ENCODE data around the gene POC1B. TPM values are rescaled to one million over a fixed set of nuclear protein-coding genes. Genes with fewer than 3 reads are reported as not detected.

POC1B gene
- total RNA-seq, 2 experiments from 2014 or later, result 22.8 to 25.7 TPM

- H3K27ac Mint-ChIP-seq, result no peak overlapping the region
- intact Hi-C loops (cut with micrococcal nuclease), result no loop called here
- no peaks in the 10 kb centered on the region for H3K36me3 Mint-ChIP-seq (ENCODE audit: low read depth)
- H3K4me3 Mint-ChIP-seq, result no peak overlapping the region
- no peaks in the 10 kb centered on the region for H3K9me3 Mint-ChIP-seq
- no peaks in the 10 kb centered on the region for H3K27me3 Mint-ChIP-seq (ENCODE audit: low read depth)
- no peak for DNase-seq
- no peaks in the 10 kb centered on the region for H3K4me1 Mint-ChIP-seq (ENCODE audit: low read depth)
- CTCF ChIA-PET, result no interaction called here
Observed at GRCh38 chr12:89383235-89384049, 142.4 kb downstream of the POC1B start.

GRCh38 chr12:89382328-89382727 is 143.5 kb downstream of the POC1B start:
- Mint-ChIP-seq H3K4me1 (ENCODE audit: low read depth) (no peaks in the 10 kb centered on the region), H3K27me3 (ENCODE audit: low read depth) (no peaks in the 10 kb centered on the region), H3K4me3 (no peak overlapping the region), H3K9me3 (no peaks in the 10 kb centered on the region), H3K36me3 (ENCODE audit: low read depth) (no peaks in the 10 kb centered on the region), H3K27ac (no peak overlapping the region)
- DNase-seq, result no peak
- CTCF ChIA-PET, result interaction anchor here (1.4 kb wide), 1 partner anchor 79 kb away, joined by 4 read pairs; no protein-coding TSS in a partner anchor
- intact Hi-C loops (cut with micrococcal nuclease), result no loop called here

GRCh38 chr12:89379839-89380467 is 145.9 kb downstream of the POC1B start:
- H3K9me3 Mint-ChIP-seq, result no peaks in the 10 kb centered on the region

GRCh38 chr12:89379148-89379838 is 146.6 kb downstream of the POC1B start:
- CTCF ChIA-PET, result interaction anchor here (0.8 kb wide), 1 partner anchor 11 kb away, joined by 5 read pairs; no protein-coding TSS in a partner anchor
- Mint-ChIP-seq H3K27me3 (ENCODE audit: low read depth) (no peaks in the 10 kb centered on the region), H3K27ac (no peak overlapping the region), H3K4me3 (no peak overlapping the region), H3K9me3 (no peaks in the 10 kb centered on the region), H3K4me1 (ENCODE audit: low read depth) (peaks cover 10% of the 10 kb centered on the region), H3K36me3 (ENCODE audit: low read depth) (no peaks in the 10 kb centered on the region)
- intact Hi-C loops (cut with micrococcal nuclease), result no loop called here
- no peak for DNase-seq

More at GRCh38 chr12:89379839-89380467, 145.9 kb downstream of the POC1B start:
- Mint-ChIP-seq H3K4me3 (no peak overlapping the region), H3K27ac (no peak overlapping the region), H3K36me3 (ENCODE audit: low read depth) (no peaks in the 10 kb centered on the region), H3K4me1 (ENCODE audit: low read depth) (peaks cover 10% of the 10 kb centered on the region), H3K27me3 (ENCODE audit: low read depth) (no peaks in the 10 kb centered on the region)
- no peak for DNase-seq
- CTCF ChIA-PET, result no interaction called here
- intact Hi-C loops (cut with micrococcal nuclease), result no loop called here

- H3K27ac Mint-ChIP-seq, result no peak overlapping the region
Observed at GRCh38 chr12:89376844-89377243, 149.0 kb downstream of the POC1B start.

GRCh38 chr12:89376202-89376529 is 149.7 kb downstream of the POC1B start:
- intact Hi-C loops (cut with micrococcal nuclease), result no loop called here
- H3K4me3 Mint-ChIP-seq, result no peak overlapping the region
- no peak overlapping the region for H3K27ac Mint-ChIP-seq

More at GRCh38 chr12:89376844-89377243, 149.0 kb downstream of the POC1B start:
- Mint-ChIP-seq H3K27me3 (ENCODE audit: low read depth) (no peaks in the 10 kb centered on the region), H3K9me3 (no peaks in the 10 kb centered on the region), H3K4me1 (ENCODE audit: low read depth) (peaks cover 13% of the 10 kb centered on the region), H3K36me3 (ENCODE audit: low read depth) (no peaks in the 10 kb centered on the region), H3K4me3 (no peak overlapping the region)
- intact Hi-C loops (cut with micrococcal nuclease), result no loop called here
- CTCF ChIA-PET, result no interaction called here
- no peak for DNase-seq

GRCh38 chr12:89373763-89374572 is 151.9 kb downstream of the POC1B start:
- Mint-ChIP-seq H3K27ac (no peak overlapping the region), H3K27me3 (ENCODE audit: low read depth) (no peaks in the 10 kb centered on the region), H3K36me3 (ENCODE audit: low read depth) (no peaks in the 10 kb centered on the region), H3K4me3 (no peak overlapping the region), H3K4me1 (ENCODE audit: low read depth) (peaks cover 17% of the 10 kb centered on the region), H3K9me3 (no peaks in the 10 kb centered on the region)
- CTCF ChIA-PET, result no interaction called here
- no peak for DNase-seq
- intact Hi-C loops (cut with micrococcal nuclease), result loop anchor here (2.0 kb wide), 1 partner anchor 25 kb away; no protein-coding TSS in a partner anchor

More at GRCh38 chr12:89376202-89376529, 149.7 kb downstream of the POC1B start:
- Mint-ChIP-seq H3K27me3 (ENCODE audit: low read depth) (no peaks in the 10 kb centered on the region), H3K4me1 (ENCODE audit: low read depth) (peaks cover 13% of the 10 kb centered on the region), H3K36me3 (ENCODE audit: low read depth) (no peaks in the 10 kb centered on the region), H3K9me3 (no peaks in the 10 kb centered on the region)
- DNase-seq, result no peak
- CTCF ChIA-PET, result no interaction called here

GRCh38 chr12:89372584-89373370 is 153.1 kb downstream of the POC1B start:
- no peak overlapping the region for H3K27ac Mint-ChIP-seq
- no peak overlapping the region for H3K4me3 Mint-ChIP-seq
- peaks cover 2% of the 10 kb centered on the region for H3K27me3 Mint-ChIP-seq (ENCODE audit: low read depth)
- H3K4me1 Mint-ChIP-seq (ENCODE audit: low read depth), result peaks cover 17% of the 10 kb centered on the region
- CTCF ChIA-PET, result interaction anchor here (0.7 to 1.1 kb wide), 3 partner anchors 89 to 1052 kb away, joined by 3 read pairs; no protein-coding TSS in a partner anchor
- no peaks in the 10 kb centered on the region for H3K36me3 Mint-ChIP-seq (ENCODE audit: low read depth)
- DNase-seq, result no peak
- no peaks in the 10 kb centered on the region for H3K9me3 Mint-ChIP-seq
- intact Hi-C loops (cut with micrococcal nuclease), result no loop called here

GRCh38 chr12:89370850-89371249 is 155.0 kb downstream of the POC1B start:
- peaks cover 2% of the 10 kb centered on the region for H3K27me3 Mint-ChIP-seq (ENCODE audit: low read depth)
- H3K36me3 Mint-ChIP-seq (ENCODE audit: low read depth), result no peaks in the 10 kb centered on the region
- CTCF ChIA-PET, result interaction anchor here (0.6 kb wide), 1 partner anchor 76 kb away, joined by 4 read pairs; no protein-coding TSS in a partner anchor
- intact Hi-C loops (cut with micrococcal nuclease), result no loop called here
- no peak overlapping the region for H3K27ac Mint-ChIP-seq
- H3K4me3 Mint-ChIP-seq, result no peak overlapping the region
- no peak for DNase-seq
- H3K4me1 Mint-ChIP-seq (ENCODE audit: low read depth), result peaks cover 11% of the 10 kb centered on the region
- H3K9me3 Mint-ChIP-seq, result no peaks in the 10 kb centered on the region

- H3K36me3 Mint-ChIP-seq (ENCODE audit: low read depth), result no peaks in the 10 kb centered on the region
- H3K4me3 Mint-ChIP-seq, result no peak overlapping the region
- H3K27ac Mint-ChIP-seq, result no peak overlapping the region
- CTCF ChIA-PET, result no interaction called here
- H3K27me3 Mint-ChIP-seq (ENCODE audit: low read depth), result peaks cover 2% of the 10 kb centered on the region
- H3K9me3 Mint-ChIP-seq, result no peaks in the 10 kb centered on the region
- DNase-seq, result no peak
- H3K4me1 Mint-ChIP-seq (ENCODE audit: low read depth), result peaks cover 7% of the 10 kb centered on the region
- intact Hi-C loops (cut with micrococcal nuclease), result no loop called here
Observed at GRCh38 chr12:89370421-89370831, 155.4 kb downstream of the POC1B start.

All from activated naive CD4-positive, alpha-beta T cell treated with anti-CD3 and anti-CD28 coated beads for 36 hours (primary cell).